CD4-positive, alpha-beta T cell treated with Interleukin-15 for 4 hours (primary cell): Measurements from ENCODE around the gene ACYP2.
"Not testable (repeated sequence)": the region's sequence is repeated elsewhere in the genome, so short reads cannot be mapped to it uniquely, and the experiment has no call there.

Source experiments
- DNase-seq: peaks from one replicate; pipeline ENCODE4 v3.0.0-alpha.2; 2020; ENCODE audit warnings: low spot score

ACYP2 gene

DNA sequence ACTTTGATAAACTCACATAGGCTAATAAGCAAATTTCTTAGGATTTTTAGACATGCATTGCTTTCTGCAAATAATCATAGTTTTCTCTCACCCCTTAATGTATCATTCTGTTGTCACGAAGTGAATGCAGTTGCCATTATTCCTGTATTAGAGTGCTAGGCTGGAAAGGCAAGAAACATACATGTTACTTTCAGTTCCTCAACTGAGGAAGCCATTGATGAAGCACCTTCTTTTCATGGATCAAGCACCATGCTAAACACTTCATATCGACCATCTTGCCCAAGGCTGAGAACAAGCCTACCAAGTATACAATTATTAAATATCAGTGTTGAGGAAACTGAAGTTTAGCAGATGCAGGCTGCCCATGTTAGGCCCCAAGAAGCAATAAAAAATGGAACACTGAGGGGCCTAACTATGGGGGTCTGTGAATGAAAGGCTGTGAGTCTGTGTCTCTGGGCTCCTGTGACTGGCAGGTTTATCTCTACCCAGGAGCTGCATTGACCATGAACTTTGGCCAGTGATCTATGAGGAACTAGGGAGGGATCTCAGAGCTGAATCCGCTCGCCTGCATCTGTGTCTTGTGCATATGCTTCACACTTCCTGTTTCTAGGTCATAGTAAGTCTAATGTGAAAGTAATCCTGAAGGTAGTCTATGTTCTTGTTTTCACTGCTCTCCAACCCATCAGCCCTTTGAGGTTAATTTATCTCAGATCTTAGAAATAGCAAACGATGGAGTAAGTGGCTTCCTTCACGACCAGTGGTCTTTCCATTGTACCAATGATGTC lies 156.6 kb downstream of the ACYP2 start:
- no peak for DNase-seq

- DNase-seq, result no peak
Measured at GRCh38 chr2:54274781-54275242, 159.4 kb downstream of the ACYP2 start.

DNA sequence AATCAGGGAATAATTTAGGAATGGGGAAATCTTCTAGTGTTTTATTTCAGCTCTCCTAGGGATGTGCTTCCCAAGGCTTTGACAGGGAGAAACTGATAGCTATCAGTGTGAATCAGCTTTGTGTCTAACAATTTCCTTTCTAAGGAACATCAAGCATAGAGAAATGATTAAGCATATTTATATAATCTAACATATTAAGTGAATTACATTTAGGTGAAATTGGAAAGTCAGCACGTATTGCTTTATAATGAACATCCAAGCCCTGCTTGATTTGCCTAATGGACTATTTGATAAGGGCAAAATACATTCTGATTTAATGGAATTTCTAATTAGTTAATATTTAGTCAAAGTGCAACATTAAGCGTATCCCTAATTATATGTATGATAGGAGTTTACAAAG lies 160.1 kb downstream of the ACYP2 start:
- DNase-seq, result no peak

DNA sequence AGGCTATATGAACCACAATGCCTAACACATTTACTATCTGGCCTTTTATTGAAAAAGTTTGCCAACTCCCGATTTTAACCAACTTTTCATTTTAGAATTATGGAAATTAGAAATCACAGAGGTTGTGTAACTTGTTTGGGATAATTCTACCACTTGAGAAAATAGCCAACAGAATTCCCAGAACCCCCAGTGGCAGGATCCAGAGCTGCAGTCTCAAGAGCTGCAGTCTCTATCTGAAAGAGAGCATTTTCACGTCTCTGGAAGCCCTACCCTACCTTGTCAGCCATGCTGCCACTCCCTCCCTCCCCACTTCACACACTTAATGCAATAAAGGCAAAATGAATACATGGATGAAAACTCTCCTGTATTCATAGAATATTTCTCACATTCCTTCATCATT lies 164.0 kb downstream of the ACYP2 start:
- DNase-seq, result no peak

- no peak for DNase-seq
Measured at GRCh38 chr2:54284826-54285225, 169.4 kb downstream of the ACYP2 start.

DNA sequence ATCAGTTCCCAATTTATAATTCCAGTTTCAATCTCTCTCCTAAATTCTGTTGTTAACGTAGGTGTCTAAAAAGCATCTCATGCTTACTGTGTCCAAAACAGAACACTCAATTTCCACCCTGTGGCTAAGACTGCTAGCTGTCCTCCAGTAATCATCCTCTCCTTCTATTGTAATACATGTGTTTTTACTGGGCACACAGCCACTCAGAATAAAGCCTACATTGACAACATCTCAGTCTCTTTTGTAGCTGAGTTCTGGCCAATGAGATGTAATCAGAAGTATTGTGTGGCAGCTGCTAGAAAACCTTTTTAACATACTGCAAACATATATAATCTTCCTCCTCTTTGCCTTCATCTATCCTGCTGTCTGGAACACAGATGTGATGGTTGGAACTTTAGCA lies 170.0 kb downstream of the ACYP2 start:
- DNase-seq, result no peak

DNA sequence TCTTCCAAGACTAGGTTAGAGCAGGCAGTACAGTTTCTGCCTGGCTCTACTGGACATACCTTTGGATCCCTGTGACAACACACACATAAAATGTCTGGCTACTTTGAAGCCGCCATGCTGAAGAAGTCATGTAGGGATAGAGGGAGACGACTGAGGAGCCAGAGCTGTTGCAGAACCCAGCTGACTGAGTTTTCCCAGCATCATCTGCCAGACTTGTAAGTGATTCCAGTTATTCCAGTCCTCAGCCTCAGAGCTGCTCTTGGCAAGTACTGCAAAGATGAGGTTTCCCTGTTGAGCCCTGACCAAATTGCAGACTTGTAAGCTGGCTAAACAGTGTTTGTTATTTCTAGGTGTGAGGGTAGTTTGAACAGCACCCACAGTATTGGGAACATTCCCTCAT lies 172.1 kb downstream of the ACYP2 start:
- DNase-seq, result no peak

- no peak for DNase-seq
Measured at GRCh38 chr2:54289917-54290316, 174.5 kb downstream of the ACYP2 start.

GRCh38 chr2:54290356-54291025 lies 175.1 kb downstream of the ACYP2 start:
- DNase-seq, result no peak

DNA sequence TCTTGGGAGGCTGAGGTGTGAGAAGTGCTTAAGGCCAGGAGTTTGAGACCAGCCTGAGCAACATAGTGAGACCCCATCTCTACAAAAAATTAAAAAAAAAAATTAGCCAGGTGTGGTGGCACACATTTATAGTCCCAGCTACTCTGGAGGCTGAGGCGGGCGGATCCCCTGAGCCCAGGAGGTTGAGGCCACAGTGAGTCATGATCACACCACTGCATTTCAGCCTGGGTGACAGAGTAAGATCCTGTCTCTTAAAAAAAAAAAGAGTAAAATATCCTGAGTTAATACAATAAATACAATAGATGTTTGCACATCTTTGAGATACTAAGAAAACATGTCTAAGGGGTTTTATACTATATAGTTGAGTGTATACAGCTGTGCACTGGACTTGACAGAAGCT lies 179.2 kb downstream of the ACYP2 start:
- DNase-seq, result not testable (repeated sequence)

DNA sequence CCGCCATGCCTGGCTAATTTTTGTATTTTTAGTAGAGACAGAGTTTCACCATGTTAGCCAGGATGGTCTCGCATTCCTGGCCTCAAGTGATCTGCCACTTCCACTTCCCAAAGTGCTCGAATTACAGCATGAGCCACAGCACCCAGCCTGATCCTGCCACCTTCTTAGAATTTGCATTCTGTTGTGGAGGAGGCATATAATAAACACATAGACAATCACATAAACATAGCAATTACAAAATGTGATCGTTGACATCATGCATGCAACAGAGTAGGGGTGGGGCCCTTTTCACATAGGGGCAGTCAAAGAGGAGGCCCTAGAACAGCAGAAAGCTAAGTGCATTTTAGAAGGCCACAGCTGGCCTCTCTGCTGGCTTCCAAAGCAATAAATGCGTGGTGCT lies 180.5 kb downstream of the ACYP2 start:
- no peak for DNase-seq

DNA sequence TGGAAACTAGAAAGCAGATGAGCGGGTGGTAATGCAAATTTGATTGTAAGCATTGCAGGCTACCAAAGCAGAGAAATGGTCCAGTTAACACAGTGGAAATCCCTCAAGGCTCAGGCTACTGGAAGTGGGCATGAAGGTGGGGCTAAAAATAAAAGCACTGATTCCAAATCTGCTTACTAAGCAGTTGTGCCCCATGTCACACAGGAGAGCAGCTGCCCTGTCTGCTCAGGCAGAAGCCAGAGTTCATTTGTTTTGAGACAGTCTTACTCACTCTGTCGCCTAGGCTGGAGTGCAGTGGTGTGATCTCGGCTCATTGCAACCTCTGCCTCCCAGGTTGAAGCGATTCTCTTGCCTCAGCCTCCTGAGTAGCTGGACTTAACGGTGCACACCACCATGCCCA lies 183.1 kb downstream of the ACYP2 start:
- no peak for DNase-seq

DNA sequence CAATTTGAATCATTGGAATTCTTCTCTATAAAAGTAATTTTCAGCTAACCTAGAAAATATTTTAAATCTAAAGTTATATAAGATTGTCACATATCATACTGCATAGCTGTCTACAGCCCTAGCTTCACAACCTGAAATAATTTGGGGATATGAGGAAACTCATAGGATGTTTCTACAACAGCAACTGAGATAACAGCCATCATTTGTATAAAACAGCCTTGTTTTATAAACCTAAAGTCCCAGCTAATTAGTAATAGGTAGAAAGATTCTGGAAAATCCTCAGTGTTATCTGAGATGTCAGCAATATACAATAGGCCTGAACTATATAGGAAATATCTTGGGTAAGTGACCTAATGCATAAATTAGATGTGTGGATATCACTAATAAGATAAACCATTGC lies 188.2 kb downstream of the ACYP2 start:
- no peak for DNase-seq

GRCh38 chr2:54306556-54306955 lies 191.1 kb downstream of the ACYP2 start:
- DNase-seq, result no peak

DNA sequence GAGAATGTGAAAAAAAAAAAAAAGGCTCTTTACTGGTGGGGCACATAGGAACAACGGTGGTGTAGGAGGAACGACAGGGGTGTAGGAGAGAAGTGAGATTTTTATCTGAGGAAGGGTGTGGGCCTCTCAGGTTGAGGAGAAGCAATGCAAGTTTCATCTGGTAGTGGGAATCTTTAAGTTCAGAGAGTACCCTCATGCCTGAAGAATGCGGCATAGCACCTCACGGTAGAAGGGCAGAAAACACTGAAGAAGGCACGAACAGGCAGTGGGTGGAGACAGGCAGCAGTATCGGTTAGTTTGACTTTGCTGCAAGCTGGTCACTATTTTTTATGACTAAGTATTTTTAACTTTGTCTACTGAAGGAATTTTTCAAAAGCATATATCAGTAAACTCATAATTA lies 192.8 kb downstream of the ACYP2 start:
- no peak for DNase-seq

DNA sequence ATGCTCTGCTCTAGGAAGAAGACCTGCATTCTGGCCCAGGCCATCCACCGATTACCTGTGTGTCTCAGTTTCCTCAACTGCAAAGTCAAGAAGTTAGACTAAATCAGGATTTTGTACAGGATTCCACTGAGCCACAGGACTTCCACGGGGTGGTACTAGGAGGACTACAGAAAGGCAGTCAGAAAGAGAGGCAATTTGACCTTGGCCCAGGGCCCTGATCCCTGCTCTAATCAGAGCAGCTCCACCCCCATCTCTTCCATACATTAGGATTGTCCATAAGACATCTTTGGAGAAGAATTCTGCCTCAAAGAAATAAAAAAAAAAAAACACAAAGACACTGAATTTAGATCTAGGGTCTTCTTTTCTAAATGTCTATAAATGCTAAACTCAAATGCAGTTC lies 193.4 kb downstream of the ACYP2 start:
- DNase-seq, result no peak

- no peak for DNase-seq
Measured at GRCh38 chr2:54310311-54310710, 194.9 kb downstream of the ACYP2 start.

DNA sequence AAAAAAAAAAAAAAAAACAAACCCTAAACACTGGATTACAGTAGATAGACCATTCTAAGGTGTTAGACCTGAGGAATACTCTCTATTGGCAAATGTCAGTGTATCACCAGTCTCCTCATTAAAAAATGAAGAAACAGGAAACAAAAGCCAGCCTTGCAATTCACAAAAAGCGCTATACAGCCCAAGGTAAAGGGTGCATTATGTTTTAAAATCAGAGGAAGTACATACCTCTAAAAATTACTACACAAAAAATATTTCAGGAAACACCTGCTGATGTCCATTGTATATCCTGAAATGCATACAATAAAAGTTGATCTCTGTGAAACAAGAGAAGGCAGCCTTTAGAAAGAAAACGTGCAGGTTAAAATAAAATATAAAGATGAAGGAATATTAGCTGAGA lies 195.5 kb downstream of the ACYP2 start:
- DNase-seq, result no peak

GRCh38 chr2:54313147-54313546 lies 197.7 kb downstream of the ACYP2 start:
- no peak for DNase-seq

DNA sequence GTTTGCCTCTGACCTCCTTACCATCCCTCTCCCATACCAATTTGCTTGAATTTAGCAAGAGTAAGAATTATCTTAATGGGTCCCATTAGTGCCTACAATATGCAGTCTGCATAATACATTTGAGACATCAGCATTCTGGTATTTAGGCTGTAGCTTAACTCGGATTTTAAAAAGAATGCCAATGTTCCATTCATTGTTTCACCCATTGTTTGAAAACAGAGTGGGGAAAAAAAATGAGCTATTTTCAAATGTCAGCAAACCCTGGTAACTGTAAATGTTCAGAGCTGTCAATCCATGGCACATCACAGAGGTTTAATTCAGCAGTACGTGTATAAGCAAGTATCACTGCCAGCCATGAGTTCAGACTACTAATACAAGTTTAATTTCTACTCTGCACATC lies 202.6 kb downstream of the ACYP2 start:
- DNase-seq, result no peak

- no peak for DNase-seq
Measured at GRCh38 chr2:54318821-54319220, 203.4 kb downstream of the ACYP2 start.

DNA sequence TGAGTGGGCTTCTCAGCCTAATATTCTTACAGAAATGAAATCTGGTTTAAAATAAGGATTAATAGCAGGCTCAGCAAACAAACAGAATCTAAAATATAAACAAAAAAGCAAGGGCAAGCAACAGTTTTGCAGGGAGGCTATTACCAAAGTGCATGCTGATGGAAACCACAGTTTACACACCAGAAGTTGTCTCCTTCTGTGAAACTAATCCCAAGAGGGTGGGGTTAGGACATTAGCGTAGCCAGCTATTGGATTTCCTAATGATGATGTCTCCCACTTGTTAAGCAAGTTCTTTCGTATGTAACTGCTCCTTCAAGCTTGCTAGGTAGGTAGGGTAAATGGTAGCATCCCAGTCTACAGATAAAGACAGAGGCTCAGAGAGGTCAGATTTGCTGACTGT lies 205.6 kb downstream of the ACYP2 start:
- no peak for DNase-seq

DNA sequence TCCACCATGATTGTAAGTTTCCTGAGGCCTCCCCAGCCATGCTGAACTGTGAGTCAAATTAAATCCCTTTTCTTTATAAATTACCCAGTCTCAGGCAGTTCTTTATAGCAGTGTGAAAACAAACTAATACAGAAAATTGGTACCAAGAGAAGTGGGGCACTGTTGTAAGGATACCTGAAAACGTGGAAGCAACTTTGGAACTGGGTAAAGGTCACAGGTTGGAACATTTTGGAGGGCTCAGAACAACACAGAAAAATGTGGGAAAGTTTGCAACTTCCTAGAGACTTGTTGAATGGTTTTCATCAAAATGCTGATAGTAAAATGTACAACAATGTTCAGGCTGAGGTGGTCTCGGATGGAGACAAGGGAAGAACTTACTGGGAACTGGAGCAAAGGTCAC lies 209.1 kb downstream of the ACYP2 start:
- DNase-seq, result not testable (repeated sequence)

- DNase-seq, result no peak
Measured at GRCh38 chr2:54325148-54325547, 209.7 kb downstream of the ACYP2 start.
